GM18907 (cell line): Measurements from ENCODE around the gene MAML2.

ENCODE experiments used
- ATAC-seq: cut with Tn5 transposase; IDR thresholded peaks from one replicate; pipeline ENCODE4 v1.9.1; 2021; ENCODE audit warnings: mild to moderate bottlenecking, moderate library complexity; ENCODE audit not compliant: unreplicated experiment

The MAML2 gene

DNA sequence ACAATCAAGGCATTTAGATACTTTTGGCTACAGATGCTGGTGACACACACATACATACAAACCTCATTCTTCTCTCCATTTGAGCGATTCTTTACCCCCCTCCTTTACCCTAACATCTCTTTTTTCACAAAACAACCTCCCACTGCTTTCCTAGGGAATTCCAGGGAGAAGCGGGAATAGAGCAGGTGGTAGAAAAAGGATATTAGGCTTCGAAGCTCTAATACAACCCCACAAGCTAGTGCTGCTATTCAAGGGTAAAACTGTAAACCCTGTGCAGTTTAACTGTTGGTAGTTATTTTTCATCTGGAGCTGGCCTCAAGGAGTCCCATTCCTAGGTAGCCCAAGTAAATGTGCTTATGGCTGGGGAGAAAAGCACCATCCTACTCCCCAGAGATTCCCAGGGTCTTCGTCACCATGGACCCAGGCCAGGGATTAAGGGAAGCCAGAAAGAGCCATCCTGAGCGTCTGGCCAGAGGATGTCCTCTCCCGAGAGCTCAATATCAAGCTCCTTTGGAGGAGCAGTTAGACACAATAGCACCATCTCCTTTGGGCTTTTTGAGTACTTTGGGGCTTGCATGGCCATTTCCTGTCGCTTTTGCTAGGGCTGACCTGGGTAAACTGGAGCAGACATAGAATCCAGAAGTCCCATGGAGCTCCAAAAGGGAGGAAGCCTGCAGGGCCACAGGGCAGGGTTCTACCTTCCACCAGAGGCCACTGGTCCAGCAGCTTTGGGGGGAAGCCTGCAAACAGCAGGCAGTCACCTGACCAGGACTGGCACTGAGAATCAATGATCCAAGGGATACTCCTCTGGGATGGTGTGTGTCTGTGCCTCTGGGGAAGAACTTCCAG lies 3.1 kb downstream of the MAML2 start:
- no peak for ATAC-seq

GRCh38 chr11:96338910-96339705 lies 3.9 kb downstream of the MAML2 start:
- peak; percentile 50 for ATAC-seq

- ATAC-seq, result peak; percentile 32
Measured at GRCh38 chr11:96337541-96338431, 5.2 kb downstream of the MAML2 start.

DNA sequence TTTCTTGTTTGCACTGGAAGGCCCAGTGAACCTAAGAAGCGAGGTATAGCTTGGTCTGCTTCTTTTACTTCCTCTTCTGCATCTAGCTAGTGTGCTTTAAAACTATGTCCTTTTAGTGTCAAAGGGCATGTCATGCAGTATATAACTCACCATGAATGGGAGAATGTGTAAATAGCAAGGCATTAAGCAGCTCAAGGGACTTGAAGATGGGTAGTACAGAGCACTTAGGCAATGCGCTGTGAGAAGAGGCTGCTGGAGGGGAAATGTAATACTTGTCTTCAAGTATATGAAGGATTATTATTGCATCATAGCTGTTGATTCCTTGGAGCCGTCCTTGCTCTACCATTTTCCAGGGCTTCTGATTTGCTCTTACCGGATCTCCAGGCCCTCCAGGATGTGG lies 7.6 kb downstream of the MAML2 start:
- no peak for ATAC-seq

GRCh38 chr11:96334219-96334618 lies 8.8 kb downstream of the MAML2 start:
- ATAC-seq, result no peak

DNA sequence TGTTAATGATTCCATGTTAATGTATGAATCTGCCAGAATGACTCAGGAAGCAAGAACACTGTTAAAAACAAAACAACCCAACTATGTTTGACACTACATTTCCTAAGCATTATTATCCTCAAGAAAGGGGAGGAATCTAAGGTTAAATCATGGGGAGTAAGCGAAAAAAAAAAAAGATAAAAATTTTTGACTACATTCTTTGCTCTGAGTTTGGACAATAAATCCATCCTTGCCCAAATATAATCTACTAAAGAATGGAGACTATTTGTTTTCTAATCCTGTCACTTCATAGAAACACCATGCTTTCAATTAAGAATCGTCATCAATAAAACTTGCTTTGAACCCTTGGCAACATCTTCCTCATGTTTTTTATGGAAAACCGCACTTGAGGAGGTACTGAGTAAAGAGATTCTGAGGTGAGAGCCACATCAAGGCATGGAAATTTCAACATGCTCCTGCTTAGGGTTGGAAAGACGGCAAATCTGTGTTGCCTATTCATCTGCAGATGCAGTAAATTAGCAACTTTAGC lies 9.7 kb downstream of the MAML2 start:
- no peak for ATAC-seq

GRCh38 chr11:96332126-96332771 lies 10.7 kb downstream of the MAML2 start:
- no peak for ATAC-seq

DNA sequence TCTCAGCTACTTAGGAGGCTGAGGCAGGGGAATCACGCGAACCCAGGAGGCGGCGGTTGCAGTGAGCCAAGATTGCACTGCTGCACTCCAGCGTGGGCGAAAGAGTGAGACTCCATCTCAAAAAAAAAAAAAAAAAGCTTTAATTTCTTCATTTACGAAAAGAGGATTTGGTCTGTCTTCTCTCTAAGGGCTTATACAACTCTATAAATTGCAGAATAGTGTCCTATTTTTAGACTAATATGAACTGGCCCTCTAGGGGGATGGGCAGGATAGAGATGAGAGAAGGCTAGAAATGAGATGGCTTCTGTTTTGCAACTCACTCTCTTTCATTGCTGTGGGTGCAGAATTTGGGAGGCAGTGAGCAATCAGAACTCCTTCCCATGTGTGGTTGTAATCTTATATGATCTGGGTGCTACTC lies 11.3 kb downstream of the MAML2 start:
- no peak for ATAC-seq

DNA sequence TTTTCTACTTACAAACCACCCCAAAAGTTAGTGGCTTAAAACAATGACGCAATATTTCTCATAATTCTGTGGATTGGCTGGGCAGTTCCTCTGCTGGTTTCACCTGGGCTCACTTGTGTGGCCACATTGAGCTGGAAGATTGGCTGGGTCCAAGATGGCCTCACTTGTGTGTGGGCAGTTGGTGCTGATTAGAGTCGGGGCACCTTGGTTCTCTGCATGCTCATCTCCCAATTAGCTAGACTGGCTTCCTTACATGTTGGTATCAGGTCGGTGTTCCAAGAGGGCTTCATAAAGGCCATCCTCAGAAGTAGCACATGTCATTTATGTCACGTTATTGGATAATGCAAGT lies 12.5 kb downstream of the MAML2 start:
- no peak for ATAC-seq

GRCh38 chr11:96329855-96330510 lies 13.0 kb downstream of the MAML2 start:
- ATAC-seq, result no peak

DNA sequence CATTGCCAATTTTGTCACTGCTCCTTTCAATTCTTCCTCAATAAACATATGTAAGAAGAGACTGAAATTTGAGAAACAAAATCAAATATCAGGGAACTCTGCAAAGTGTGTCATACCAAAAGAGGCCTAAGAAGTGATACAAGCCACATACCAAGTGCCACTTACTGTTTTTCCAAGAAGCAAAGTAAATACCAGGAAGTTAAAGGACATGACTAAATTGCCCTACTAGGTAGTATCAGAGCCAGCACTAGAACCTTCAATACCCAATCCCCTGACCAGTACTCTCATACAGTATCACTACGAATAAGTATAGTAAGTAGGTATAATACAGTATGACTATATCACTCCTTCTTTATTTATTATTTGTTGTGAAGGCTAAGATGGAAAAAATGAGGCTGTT lies 13.6 kb downstream of the MAML2 start:
- ATAC-seq, result no peak

DNA sequence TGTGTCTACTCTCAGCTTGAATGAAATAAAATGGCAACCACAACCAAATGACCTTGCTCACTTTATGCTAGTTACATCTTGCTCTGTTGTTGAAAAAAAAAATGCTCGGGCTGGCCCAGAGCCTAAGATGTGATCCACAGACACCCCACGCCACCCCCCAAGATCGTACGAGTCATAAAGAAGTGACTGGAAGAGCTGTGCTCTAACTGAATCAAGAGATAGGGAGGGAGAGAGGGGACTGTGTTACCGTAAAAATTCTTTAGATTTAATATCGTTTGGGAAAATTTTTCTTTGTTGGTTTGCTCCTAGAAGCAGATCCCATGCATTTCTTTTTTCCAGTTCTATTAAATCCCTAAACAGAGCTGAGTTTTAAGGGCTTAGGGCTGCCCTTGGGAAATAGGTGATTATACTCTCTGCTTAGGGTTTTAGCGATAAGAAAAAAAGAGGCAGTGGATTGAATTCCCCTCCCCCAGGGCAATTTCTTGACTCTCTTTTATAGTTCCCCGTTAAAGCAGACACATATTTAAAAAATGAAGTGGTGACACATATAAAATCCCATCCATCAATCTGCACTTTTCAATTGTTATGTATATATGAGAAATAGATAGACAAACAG lies 14.5 kb downstream of the MAML2 start:
- no peak for ATAC-seq

DNA sequence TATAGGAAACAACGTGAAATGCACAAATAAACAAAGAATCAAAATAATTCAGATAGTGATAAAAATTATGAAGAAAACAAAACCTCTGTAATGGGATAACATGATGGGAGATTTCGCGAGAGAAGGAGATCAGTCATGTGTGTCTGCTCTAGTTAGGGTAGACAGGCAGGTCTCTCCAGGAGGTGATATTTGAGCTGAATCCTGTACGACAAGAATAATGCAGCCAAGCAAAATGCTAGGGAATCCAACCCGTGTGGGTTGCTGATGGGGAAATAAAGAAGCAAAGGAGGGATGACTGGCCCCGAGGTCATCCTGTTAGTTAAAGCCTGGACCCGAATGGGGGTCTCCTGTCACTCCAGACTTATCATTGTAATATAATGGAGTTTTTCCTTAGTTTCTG lies 16.0 kb downstream of the MAML2 start:
- no peak for ATAC-seq

- ATAC-seq, result no peak
Measured at GRCh38 chr11:96324912-96325311, 18.1 kb downstream of the MAML2 start.

DNA sequence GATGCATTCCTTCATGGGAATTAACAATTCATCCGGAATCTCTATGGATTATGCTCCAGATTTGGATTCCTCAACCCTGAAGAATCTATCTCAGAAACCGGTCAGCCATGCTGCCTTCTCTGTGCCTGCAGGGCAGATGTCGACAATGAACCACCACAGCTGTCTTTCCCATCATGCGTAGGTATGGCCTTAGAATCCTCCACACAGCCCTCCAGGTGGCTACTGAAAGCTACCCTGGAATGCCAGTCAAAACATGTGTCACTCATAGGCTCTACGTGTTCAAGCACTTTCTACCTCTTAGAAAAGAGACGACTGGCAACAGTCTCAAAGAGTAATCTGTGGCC lies 19.4 kb downstream of the MAML2 start:
- no peak for ATAC-seq

DNA sequence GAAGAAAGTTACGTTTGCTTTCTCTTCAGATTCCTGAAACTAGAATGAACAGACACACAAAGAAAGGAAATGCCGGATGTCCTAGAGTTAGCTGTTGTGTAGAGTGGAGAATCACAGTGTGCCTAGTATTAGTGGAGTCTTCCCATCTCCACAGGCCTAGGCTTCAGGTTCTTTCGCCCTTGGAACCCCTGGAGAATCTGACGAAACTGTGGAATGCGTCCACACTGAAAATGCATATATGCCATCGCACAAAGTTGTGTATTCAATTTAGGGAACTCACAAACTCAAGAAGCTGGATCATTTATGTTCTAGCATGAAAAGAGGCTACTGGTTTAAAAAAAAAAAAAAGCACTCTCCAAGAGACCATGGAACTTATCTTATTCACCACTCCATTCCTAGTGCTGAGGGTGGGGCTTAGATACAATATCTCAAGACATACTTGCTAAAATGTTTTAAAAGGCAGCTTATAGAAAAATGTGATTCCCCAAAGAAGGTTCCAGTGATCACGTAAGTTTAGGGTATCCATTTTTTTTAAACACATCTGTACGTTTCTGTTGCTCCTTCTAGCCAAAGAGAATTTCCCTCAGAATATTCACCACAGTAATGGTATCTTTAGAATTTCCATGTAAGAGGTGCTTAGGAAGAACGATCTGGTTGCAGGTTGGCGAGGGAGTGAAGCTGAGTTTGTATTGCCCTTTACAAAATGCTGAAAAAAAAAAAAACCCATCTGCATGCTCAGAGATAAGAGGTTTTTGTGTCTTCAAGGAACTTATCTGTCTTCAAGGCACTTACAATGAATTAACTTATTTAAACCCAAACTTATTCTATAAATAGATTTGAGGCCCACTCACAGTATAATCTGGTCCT lies 20.0 kb downstream of the MAML2 start:
- no peak for ATAC-seq

DNA sequence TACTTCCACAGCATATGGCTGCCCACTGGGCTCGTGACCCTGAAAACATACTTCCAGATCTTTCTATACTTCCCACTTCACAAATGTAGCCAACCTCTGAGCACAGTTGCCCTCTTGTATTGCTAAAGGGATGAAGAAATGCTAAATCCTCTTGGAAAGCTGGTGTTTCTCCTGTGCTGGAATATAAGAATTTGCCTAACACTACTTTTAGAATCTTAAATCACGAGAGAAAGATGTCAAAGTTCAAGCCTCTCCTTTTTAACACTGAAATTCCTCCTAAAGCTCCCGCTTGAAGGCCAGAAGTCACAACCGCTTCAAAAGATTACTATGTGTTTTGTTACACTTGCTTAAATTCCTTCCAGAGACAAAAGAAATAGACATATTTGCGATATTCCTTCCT lies 21.9 kb downstream of the MAML2 start:
- ATAC-seq, result no peak

DNA sequence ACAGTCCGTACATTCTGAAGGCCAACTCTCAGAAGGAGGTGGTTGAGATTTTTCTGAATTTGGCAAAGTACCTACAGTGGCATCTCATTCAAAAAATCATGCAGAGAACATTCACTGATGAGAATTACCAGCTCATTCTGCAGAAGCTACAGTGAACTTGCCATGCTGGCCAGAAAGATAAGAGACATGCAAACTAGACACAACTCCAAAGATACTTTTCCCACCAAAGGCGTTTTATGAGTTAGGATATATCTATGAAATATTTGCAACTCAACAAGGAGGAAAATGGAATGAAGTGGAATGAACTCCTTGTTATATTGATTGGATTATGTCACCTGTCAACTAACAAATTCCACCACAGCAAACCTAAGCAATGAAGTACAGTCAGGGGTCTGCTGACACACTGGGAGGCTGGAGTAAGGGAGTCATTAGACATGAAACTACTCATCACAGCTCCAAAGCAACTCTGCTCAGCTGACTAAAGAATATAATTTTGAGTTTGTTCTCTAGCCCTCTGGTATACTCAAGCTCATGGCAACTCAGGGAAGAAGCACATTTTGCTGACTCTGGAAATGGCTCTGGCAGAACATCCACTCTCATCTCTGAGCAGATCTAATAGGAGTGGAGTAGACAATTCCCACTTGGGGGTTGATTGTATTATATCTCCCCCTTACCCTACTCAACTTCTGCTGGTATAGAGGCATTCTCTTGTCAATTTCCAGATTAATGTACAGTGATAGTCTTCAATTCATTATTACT lies 22.9 kb downstream of the MAML2 start:
- ATAC-seq, result no peak
